SK-N-SH (cell line): ENCODE results near the gene IGSF9B. TPM values are rescaled to one million over a fixed set of nuclear protein-coding genes. Genes with fewer than 3 reads are reported as not detected.

Experiments used
- CTCF ChIA-PET: fragments of 300-600, 350-600 bp; formaldehyde crosslinking; extraction: SDS; loops from one replicate; lab custom pipeline; 2021; lab: Yijun Ruan, JAX
- POLR2A ChIA-PET: fragments of 350-600 bp; sonication (Branson Sonifier 250); formaldehyde crosslinking; extraction: SDS; loops from one replicate; lab custom pipeline; 2020; ENCODE audit warnings: antibody characterized with exemption, inconsistent platforms; lab: Yijun Ruan, JAX
- DNase-seq: peaks from one replicate; pipeline ENCODE4 v3.0.0; 2012
- H2AFZ ChIP-seq: fragments of 200-600 bp; sonication (generic); 2 replicates; pipeline ENCODE4 v1.8.1; 2016; ENCODE audit warnings: antibody characterized with exemption, mild to moderate bottlenecking, low read depth
- H3F3A ChIP-seq: fragments of 200-600 bp; sonication (generic); replicated peaks from 2 replicates; pipeline ENCODE3; 2016; ENCODE audit warnings: antibody characterized with exemption, mild to moderate bottlenecking; ENCODE audit not compliant: insufficient read depth
- H3K27ac ChIP-seq, 2 experiments: fragments of 200-500 bp in 1 of 2; fragments of 200-600 bp in 1 of 2; sonication (Bioruptor generic) in 1 of 2; sonication (generic), shearing (Covaris generic) in 1 of 2; 2 replicates each; pipeline versions ENCODE4 v1.5.1 to v1.6.1; 2014 to 2016; ENCODE audit warnings: low read depth in 2 of 2, inconsistent platforms in 1 of 2, low read length in 1 of 2, mild to moderate bottlenecking in 1 of 2, mixed read lengths in 1 of 2
- H3K27me3 ChIP-seq: fragments of 200-600 bp; sonication (generic), shearing (Covaris generic); 2 replicates; pipeline ENCODE4 v1.6.1; 2016; ENCODE audit warnings: mixed run types; ENCODE audit not compliant: insufficient read depth
- H3K36me3 ChIP-seq, 2 experiments: fragments of 200-500 bp in 1 of 2; fragments of 200-600 bp in 1 of 2; sonication (Bioruptor generic) in 1 of 2; sonication (generic) in 1 of 2; replicated peaks in 1 of 2; 2 replicates each; pipeline versions ENCODE3 to v1.5.1; 2014 to 2016; ENCODE audit warnings: low read length in 1 of 2, mild to moderate bottlenecking in 1 of 2; ENCODE audit not compliant: insufficient read depth in 2 of 2, control insufficient read depth in 1 of 2
- H3K4me1 ChIP-seq, 2 experiments: fragments of 200-500 bp in 1 of 2; fragments of 200-600 bp in 1 of 2; sonication (Bioruptor generic) in 1 of 2; sonication (generic), shearing (Covaris generic) in 1 of 2; 2 replicates each; pipeline versions ENCODE4 v1.5.1 to v1.6.1; 2014 to 2016; ENCODE audit warnings: low read depth in 1 of 2, low read length in 1 of 2, mixed run types in 1 of 2; ENCODE audit not compliant: insufficient read depth in 2 of 2, control insufficient read depth in 1 of 2
- H3K4me2 ChIP-seq: fragments of 200-600 bp; sonication (generic), shearing (Covaris generic); 2 replicates; pipeline ENCODE4 v1.6.1; 2017; ENCODE audit warnings: mixed run types
- H3K4me3 ChIP-seq, 2 experiments: fragments of 200-500 bp in 1 of 2; fragments of 200-600 bp in 1 of 2; sonication (Bioruptor generic) in 1 of 2; sonication (generic), shearing (Covaris generic) in 1 of 2; 2 replicates each; pipeline versions ENCODE4 v1.5.1 to v1.8.1; 2014 to 2016; ENCODE audit warnings: low read depth in 2 of 2, inconsistent platforms in 1 of 2, low read length in 1 of 2, mild to moderate bottlenecking in 1 of 2, mixed read lengths in 1 of 2, moderate library complexity in 1 of 2
- H3K79me2 ChIP-seq: fragments of 200-600 bp; sonication (generic); 2 replicates; pipeline ENCODE4 v1.8.1; 2017; ENCODE audit warnings: mild to moderate bottlenecking; ENCODE audit not compliant: insufficient read depth
- H3K9ac ChIP-seq: fragments of 200-600 bp; sonication (generic); 2 replicates; pipeline ENCODE4 v1.6.1; 2017; ENCODE audit warnings: mixed run types
- H3K9me2 ChIP-seq: fragments of 200-600 bp; sonication (generic); 2 replicates; pipeline ENCODE4 v1.6.1; 2017; ENCODE audit warnings: mixed run types
- H3K9me3 ChIP-seq: fragments of 200-600 bp; sonication (generic); 2 replicates; pipeline ENCODE4 v1.6.1; 2017; ENCODE audit warnings: mixed run types, mild to moderate bottlenecking, moderate library complexity
- H4K20me1 ChIP-seq: fragments of 200-600 bp; sonication (generic); 2 replicates; pipeline ENCODE4 v1.6.1; 2017; ENCODE audit warnings: mild to moderate bottlenecking, mixed run types; ENCODE audit not compliant: insufficient read depth
- ELF1 ChIP-seq: IDR thresholded peaks from 2 replicates; pipeline ENCODE4 v1.4.0; 2012
- EZH2phosphoT487 ChIP-seq: fragments of 200-600 bp; sonication (generic); IDR thresholded peaks from 2 replicates; pipeline ENCODE4 v1.6.1; 2017; ENCODE audit warnings: low read depth, mixed run types, mild to moderate bottlenecking, antibody characterized with exemption, moderate library complexity, borderline replicate concordance
- FOSL2 ChIP-seq: IDR thresholded peaks from 2 replicates; pipeline ENCODE4 v1.4.0; 2012; ENCODE audit warnings: low read depth, mild to moderate bottlenecking, moderate library complexity, borderline replicate concordance
- GABPA ChIP-seq: IDR thresholded peaks from 2 replicates; pipeline ENCODE4 v1.4.0; 2012; ENCODE audit warnings: low read depth, mild to moderate bottlenecking
- GATA2 ChIP-seq: sonication (generic); formaldehyde crosslinking; IDR thresholded peaks from 2 replicates; pipeline ENCODE4 v1.5.0; 2020; ENCODE audit warnings: mild to moderate bottlenecking, missing genetic modification reagents
- IRF3 ChIP-seq: fragments of 150-350 bp; IDR thresholded peaks from 2 replicates; pipeline ENCODE4 v1.6.1; 2016; ENCODE audit warnings: mild to moderate bottlenecking, low read depth, low read length
- JUND ChIP-seq: IDR thresholded peaks from 2 replicates; pipeline ENCODE4 v1.4.0; 2012
- NFIC ChIP-seq: IDR thresholded peaks from 2 replicates; pipeline ENCODE4 v1.4.0; 2012; ENCODE audit warnings: borderline replicate concordance
- NRF1 ChIP-seq: IDR thresholded peaks from 2 replicates; pipeline ENCODE4 v1.6.1; 2012; ENCODE audit warnings: low read depth, mild to moderate bottlenecking, low read length
- RFX5 ChIP-seq: IDR thresholded peaks from 2 replicates; pipeline ENCODE4 v1.6.1; 2012; ENCODE audit warnings: mild to moderate bottlenecking, improper control_type of control experiment, low read length
- SMC3 ChIP-seq: IDR thresholded peaks from 2 replicates; pipeline ENCODE4 v1.6.1; 2012; ENCODE audit warnings: low read depth, low read length, improper control_type of control experiment
- TCF12 ChIP-seq: IDR thresholded peaks from 2 replicates; pipeline ENCODE4 v1.4.0; 2012
- TEAD4 ChIP-seq: IDR thresholded peaks from 2 replicates; pipeline ENCODE4 v1.4.0; 2012; ENCODE audit warnings: mild to moderate bottlenecking, borderline replicate concordance; ENCODE audit not compliant: insufficient read depth
- WGBS: methylation state at CpG from one replicate; pipeline ENCODE4 v1.1.6; 2017; ENCODE audit warnings: low lambda C conversion rate; 5-methylcytosine and 5-hydroxymethylcytosine counted together
- polyA plus RNA-seq, 3 experiments: library from polyadenylated mRNA; depleted of rRNA; stranded (reverse); fragments of >200 nt; gene quantifications; 2 replicates each; pipeline ENCODE4 v1.2.3, GENCODE V29; 2012
- TF ChIP-seq, protein P1 (sequence below): IDR thresholded peaks from 2 replicates; pipeline ENCODE4 v1.4.0; 2012; ENCODE audit warnings: low read depth
- TF ChIP-seq, protein P2 (sequence below): IDR thresholded peaks from 2 replicates; pipeline ENCODE4 v1.4.0; 2012; ENCODE audit warnings: low read depth, borderline replicate concordance

IGSF9B gene
- polyA plus RNA-seq, 1 of the 3 experiments (the other 2 are of a cell fraction): 0.41 TPM

- Histone ChIP-seq H3K9ac (no peak overlapping the region), H2AFZ (no peak overlapping the region), H3K9me2 (no peaks in the 10 kb centered on the region), H3K36me3 (no peaks in the 10 kb centered on the region), H3K27ac (peak overlapping the region in 1 of 2 experiments; percentile 89; a peak in 2 of 4 replicates), H3K4me1 (peaks cover 0 to 87% of the 10 kb centered on the region in 2 experiments; a peak in 1 of 4 replicates), H3K9me3 (no peaks in the 10 kb centered on the region), H3K79me2 (no peaks in the 10 kb centered on the region), H4K20me1 (no peaks in the 10 kb centered on the region), H3K4me3 (no peak overlapping the region), H3F3A (no peaks in the 10 kb centered on the region), H3K4me2 (no peak overlapping the region), H3K27me3 (no peaks in the 10 kb centered on the region; the same call in 1 of the 2 replicates)
- TF ChIP-seq NRF1: no peak
- TF ChIP-seq, protein P1, sequence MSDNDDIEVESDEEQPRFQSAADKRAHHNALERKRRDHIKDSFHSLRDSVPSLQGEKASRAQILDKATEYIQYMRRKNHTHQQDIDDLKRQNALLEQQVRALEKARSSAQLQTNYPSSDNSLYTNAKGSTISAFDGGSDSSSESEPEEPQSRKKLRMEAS: no peak
- TF ChIP-seq, protein P2, sequence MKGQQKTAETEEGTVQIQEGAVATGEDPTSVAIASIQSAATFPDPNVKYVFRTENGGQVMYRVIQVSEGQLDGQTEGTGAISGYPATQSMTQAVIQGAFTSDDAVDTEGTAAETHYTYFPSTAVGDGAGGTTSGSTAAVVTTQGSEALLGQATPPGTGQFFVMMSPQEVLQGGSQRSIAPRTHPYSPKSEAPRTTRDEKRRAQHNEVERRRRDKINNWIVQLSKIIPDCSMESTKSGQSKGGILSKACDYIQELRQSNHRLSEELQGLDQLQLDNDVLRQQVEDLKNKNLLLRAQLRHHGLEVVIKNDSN: no peak
- no peak for TF ChIP-seq FOSL2
- TF ChIP-seq RFX5: no peak
- no peak for TF ChIP-seq JUND
- TF ChIP-seq NFIC: no peak
- TF ChIP-seq GABPA: no peak
- TF ChIP-seq SMC3: no peak
- TF ChIP-seq IRF3: no peak
- TF ChIP-seq ELF1: no peak
- no peak for TF ChIP-seq TEAD4
- TF ChIP-seq EZH2phosphoT487: no peak
- no peak for DNase-seq
- POLR2A ChIA-PET: interaction anchor here (1.4 to 8.3 kb wide), 5 partner anchors 8 to 91 kb away, joined by 3 to 102 read pairs (median 26); partner anchors contain the start of gene IGSF9B
- 65% methylated on average over 8 of the region's 12 CpGs for WGBS
- CTCF ChIA-PET: interaction anchor here (0.6 to 16.7 kb wide), 6 partner anchors 9 to 106 kb away, joined by 3 to 200 read pairs (median 4); no protein-coding TSS in a partner anchor
These were observed 12.6 kb downstream of the IGSF9B start for GRCh38 chr11:133943950-133944698.

DNA sequence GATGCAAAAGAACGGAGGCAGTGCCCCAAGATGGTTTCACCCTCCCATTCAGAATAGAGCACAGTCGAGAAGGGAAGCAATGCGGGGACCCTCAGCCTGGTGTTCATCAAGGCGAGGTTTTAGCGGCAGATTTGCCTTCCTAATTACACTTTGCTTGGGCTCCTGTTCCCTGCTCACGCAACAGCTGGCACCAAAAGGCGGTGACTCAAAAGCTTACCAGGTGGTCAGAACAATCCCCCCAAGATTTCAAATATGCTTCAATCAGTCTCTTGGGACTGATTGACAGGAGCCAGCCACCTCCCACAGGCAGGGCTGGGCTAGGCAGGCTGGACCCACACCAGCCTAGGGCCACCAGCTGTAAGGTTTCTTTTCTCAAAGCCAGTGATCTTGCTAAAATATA, 14.2 kb downstream of the IGSF9B start:
- DNase-seq: no peak
- H3K4me1 ChIP-seq: peaks cover 0 to 86% of the 10 kb centered on the region in 2 experiments; a peak in 1 of 4 replicates
- TF ChIP-seq GATA2: no peak
- TF ChIP-seq TCF12: no peak
- TF ChIP-seq, all 33 proteins: peak for 0
- Histone ChIP-seq H3K27ac (peak overlapping the region in 1 of 2 experiments; percentile 18; a peak in 1 of 4 replicates), H3F3A (no peaks in the 10 kb centered on the region), H2AFZ (no peak overlapping the region), H3K9ac (no peak overlapping the region), H3K9me2 (no peaks in the 10 kb centered on the region), H4K20me1 (no peaks in the 10 kb centered on the region), H3K4me3 (no peak overlapping the region), H3K79me2 (no peaks in the 10 kb centered on the region), H3K4me2 (no peak overlapping the region), H3K9me3 (no peaks in the 10 kb centered on the region), H3K36me3 (no peaks in the 10 kb centered on the region), H3K27me3 (no peaks in the 10 kb centered on the region)
- CTCF ChIA-PET: interaction anchor here (8.9 to 16.7 kb wide), 2 partner anchors 17 to 104 kb away, joined by 72 to 200 read pairs; no protein-coding TSS in a partner anchor
- 84% methylated on average over 4 of the region's 7 CpGs for WGBS
- POLR2A ChIA-PET: interaction anchor here (1.4 to 8.3 kb wide), 2 partner anchors 6 to 90 kb away, joined by 3 to 102 read pairs; no protein-coding TSS in a partner anchor
